ENCODE data around the gene GUSB.

- no peak for TF ChIP-seq ZBTB11 (CRISPR knock-in tag; IDR thresholded peaks at IDR 0.05)
- no peak for TF ChIP-seq CTCF (IDR thresholded peaks at IDR 0.05 in 2 of 3, conservative IDR thresholded peaks at IDR 0.05 in 1 of 3; ENCODE audit: control insufficient read depth in 2 of 3, extremely low read depth in 1 of 3, insufficient read depth in 1 of 3, low read depth in 3 of 3, low read length in 3 of 3)
- TF ChIP-seq JUNB (IDR thresholded peaks at IDR 0.05) = no peak
- no peak for TF ChIP-seq POLR2AphosphoS5 (IDR thresholded peaks at IDR 0.05; ENCODE audit: low read length)
- no peak for TF ChIP-seq EGR1 (IDR thresholded peaks at IDR 0.05; ENCODE audit: borderline replicate concordance in 1 of 2, low read depth in 2 of 2, low read length in 2 of 2)
- no peak for TF ChIP-seq MEF2A (IDR thresholded peaks at IDR 0.05; ENCODE audit: insufficient read depth, low read depth, low read length)
- TF ChIP-seq PAX8 (IDR thresholded peaks at IDR 0.05) = no peak
Measured at GRCh38 chr7:65927489-65928448, 54.2 kb downstream of the GUSB start.

Measured in GM12878 (cell line).